Esophagus mucosa (tissue), 1 donor: ENCODE measurements around the gene GRIP1. TPM values are rescaled to one million over a fixed set of nuclear protein-coding genes. Genes with fewer than 3 reads are reported as not detected.
A peak's percentile ranks its signal among the peaks of the same experiment; 100 is the strongest.

ENCODE experiments used
- ATAC-seq: fragments of 200-7000 bp; cut with Tn5 transposase; one replicate; pipeline ENCODE4 v1.9.1; 2020
- total RNA-seq: library from RNA; stranded (reverse); gene quantifications from one replicate; pipeline ENCODE4 v1.2.4, GENCODE V29; 2023
- donor health status: DM: yes; HTN: yes; CAD: no.

The GRIP1 gene
- total RNA-seq, 1 donor from 2014 or later, result 20.1 TPM

DNA sequence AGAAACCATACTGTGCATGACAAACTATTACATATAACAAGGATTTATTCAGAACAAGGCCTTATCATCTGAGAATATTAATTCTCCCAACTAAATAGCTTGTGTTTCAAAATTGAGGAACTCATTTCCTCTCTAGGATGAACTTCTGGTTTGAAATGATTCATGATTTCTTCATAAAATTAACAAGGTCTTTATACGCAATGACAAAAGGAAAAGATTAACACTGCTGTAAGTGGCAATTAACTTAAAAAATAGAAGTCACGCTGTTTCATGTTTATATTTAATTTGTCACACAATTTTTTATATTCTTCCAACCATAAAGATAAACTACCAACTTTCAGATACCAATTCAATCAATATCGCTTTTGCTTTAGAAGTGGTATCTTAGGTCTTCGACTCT, 80.8 kb downstream of the GRIP1 start:
- no peak for ATAC-seq

DNA sequence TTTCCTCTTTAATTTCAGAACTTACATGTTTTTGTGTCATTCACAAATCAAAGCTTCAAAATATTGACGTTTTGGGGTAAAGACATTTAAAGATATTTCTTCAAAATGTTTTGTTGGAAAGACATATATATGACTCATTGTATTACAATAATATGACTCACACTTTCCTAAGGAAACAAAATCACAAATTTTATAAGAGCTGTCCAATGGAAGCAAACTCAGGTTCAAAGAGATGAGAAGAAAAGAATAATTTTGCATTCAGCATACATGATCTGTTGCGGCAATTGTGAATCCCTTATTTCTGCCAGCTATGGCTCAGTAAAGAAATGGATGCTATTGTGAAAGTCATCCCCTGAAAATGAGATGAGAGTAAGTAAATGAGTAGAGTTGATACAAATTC, 82.7 kb downstream of the GRIP1 start:
- peak; percentile 55 for ATAC-seq

DNA sequence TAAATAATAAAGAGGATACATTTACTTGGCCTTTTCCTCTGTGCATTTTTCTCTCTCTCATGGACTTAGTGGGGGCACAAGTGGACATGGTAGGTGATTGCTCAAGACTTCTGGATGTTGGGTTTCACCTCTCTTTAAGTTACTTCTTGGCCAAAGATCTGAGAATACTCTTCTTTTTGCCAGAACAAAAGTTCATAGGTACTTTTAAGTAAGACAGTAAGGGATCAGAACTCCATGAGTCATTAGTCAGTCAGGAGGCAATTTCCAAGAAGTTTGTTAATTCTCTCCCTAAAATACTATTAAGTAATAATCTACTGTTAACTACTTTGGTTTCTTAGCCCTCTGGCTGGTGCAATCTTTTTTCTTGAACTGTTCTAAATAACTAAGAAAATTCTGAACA, 84.2 kb downstream of the GRIP1 start:
- ATAC-seq, result peak; percentile 32

DNA sequence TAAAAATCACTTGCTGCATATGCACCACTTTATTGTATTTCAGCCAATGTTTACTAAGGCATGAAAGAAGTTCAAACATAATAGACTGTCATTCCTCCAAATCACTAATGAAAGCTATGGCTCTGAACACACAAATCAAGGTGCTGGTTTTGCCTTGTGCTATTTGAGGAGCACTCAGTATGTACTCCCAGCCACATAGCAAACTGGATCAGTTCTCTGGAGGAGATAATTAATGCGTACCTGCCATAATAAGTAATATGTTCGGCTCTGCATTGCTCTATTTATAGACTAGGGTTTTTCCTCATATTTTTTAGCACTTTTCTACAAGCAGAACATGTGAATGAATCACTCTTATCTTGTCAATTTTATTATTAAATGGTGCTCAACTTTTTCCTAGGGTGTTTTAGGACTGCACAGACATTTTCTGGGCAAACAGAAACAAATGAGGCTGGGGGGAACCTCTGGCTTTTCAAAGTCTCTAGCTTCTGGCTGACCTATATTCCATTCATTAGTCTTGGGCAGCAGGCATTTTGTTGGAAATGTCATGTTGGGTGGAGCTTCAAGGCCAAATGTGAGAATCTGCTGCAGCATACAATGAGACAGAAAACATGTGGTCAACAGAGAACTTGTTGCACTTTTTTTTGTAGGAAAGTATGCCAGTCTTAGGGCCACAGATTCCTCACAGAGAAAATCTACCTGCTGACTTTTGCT, 88.4 kb downstream of the GRIP1 start:
- ATAC-seq, result no peak

DNA sequence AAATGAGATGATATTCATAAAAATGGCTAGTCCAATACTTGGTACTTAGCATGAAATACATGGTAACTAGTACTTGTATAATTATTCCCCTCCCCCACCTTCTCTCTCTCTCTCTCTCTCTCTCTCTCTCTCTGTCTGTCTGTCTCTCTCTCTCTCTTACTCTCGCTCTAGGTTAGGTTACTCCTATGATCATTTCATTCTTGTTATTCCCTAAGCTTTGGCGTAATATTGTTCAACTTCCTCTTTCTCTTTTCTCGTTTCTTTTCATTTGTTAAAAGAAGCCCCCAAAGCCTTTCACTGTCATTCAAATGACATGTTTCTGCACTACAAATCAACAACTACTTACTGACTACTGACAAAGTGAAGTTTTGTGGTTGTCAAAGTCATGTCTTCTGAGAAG, 89.8 kb downstream of the GRIP1 start:
- no peak for ATAC-seq

DNA sequence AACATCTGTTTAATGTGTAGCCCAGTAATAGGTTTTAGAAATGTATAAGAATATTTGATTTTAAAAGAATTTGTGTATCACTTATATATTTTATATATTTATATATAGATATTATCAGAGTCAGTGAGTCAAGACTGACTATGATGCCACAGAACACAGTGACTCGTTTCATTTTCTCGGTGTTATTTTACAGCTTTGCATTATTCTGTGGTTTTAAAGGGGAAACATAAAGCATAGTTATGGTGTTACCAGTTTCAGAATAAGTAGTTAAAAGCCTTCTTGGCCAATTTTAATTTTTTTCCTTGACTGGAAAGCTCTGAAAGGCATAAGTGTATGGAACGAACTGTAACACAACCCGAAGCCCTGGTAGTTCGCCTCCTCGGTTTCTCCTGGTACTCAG, 91.0 kb downstream of the GRIP1 start:
- ATAC-seq, result no peak

DNA sequence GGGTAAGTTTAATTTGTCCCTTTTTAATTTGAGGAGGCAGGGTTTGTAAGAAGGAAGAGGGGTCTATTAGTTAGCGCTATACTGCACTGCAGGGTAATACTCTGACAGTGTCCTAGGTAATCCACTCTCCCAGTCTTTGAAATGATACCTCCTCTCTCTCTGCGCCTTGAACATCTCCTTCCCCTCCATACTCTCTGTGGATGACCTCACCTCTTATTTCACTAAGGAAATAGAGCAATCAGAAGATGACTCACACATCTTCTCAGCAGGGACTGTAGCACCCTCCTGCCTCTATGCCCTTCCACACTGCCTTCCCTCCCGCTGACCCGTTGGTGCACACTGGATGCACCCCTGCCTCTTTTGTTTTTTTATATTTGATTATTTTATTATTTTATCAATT, 94.2 kb downstream of the GRIP1 start:
- no peak for ATAC-seq

DNA sequence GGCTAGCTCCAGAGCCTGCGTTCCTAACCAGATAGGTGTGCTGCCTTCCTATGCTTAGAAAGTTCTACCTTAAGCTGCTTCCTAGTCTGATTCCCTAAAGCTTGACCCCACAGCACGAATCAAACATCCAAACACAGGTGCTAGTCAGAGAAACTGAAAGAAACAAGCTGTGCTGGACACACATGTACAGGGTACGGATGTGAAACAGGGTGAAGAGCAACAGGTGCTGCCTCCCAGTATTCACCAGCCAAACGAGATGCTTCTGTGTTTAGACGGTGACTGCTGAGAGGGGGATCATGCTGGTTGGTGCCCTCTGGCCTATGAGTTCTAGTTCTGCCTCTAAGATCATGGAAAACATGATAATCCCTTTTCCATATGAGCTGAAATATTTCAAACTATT, 105.3 kb downstream of the GRIP1 start:
- ATAC-seq, result no peak

DNA sequence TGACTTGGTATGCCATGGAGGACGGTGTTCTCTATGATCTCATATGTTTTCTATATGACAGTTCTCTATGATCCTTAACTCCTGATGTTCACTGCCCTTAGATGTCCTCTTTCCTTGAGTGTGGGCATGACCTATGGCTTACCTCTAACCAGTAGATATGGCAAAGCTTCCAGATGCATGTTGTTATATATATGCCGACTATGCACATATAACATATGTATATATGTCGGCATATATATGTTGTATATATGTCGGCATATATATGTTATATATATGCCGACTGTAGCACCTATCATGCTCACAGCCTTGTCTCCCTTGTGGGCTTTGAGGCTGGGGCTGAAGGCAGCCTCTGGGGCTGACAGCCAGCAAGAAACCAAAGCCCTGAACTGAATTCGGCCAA, 106.0 kb downstream of the GRIP1 start:
- ATAC-seq, result no peak

DNA sequence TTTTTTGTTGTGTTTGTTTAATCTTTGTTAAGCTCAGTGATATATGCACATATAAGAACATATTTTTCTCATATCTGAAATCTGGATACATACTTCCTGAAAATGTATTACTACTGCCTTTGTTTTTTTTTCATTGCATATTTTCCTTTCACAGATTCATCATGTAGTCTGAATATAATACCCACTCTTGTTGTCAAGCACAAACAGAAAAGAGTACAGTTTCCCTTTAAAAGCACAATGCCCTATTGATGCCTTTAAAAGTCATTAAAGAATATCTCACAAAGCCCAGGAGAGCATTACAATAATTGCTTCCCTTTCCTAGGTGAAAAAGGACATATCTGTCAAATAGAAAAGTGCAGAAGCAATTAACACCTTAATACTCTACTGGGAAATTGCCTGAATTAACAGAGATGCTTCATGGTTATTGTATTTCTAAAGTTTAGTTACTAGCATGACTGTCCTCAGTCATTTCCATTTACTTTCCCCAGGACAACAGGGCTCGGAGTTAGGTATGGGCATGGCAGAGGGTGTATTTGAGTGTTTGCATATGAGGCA, 107.4 kb downstream of the GRIP1 start:
- ATAC-seq, result no peak

DNA sequence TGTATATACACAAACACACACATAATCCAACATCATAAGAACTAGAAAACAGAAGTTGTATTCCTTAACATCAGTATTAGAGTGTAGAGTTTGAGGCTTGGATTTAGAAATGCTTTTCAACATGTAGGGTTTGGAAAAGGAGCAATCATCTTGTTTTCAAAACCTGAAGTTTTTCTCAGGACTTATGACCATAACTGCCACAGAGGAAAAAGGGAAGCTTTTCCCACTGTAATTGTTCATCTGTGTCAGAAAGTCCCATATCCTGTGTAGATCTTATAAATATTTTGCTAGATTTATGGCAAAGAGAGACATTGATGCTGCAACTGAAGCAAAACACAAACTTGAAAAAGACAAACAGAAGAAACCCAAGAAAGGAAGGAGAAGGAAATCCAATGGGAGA, 115.7 kb downstream of the GRIP1 start:
- no peak for ATAC-seq

DNA sequence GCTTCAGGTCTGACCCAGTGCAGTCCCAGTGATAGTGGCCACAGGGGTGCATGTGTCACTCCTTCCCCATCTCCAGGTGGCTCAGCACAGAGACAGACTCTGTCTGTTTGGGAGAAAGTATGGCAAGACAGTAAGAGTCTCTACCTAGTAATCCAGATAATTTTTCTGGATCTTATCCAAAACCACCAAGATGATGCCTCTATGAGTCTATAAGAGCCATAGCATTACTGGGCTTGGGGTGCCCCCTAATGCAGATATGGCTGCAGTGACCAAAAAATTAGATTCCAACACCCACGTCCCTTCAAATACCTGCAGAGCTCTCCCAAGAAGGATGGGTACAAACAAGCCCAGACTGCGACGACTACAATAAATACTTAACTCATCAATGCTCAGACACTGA, 123.8 kb downstream of the GRIP1 start:
- no peak for ATAC-seq

DNA sequence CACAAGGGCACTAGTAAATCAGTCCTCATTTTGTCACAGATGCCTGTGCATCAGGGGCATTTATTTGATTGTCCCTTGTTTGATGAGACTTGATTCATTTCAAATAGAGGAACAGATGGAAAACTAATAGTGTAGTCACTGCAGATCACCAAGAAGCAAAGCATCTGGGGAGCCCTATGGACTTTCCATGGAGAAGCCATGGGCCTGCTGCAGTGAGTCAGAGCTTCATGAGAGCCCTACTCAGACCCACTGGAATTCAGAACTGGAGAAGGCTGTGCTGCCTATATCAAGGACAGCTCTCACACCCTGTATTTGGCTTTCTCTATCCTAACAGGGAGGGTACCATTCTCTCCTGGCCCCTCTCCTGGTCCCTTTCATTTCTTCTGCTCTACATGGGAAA, 126.2 kb downstream of the GRIP1 start:
- no peak for ATAC-seq

DNA sequence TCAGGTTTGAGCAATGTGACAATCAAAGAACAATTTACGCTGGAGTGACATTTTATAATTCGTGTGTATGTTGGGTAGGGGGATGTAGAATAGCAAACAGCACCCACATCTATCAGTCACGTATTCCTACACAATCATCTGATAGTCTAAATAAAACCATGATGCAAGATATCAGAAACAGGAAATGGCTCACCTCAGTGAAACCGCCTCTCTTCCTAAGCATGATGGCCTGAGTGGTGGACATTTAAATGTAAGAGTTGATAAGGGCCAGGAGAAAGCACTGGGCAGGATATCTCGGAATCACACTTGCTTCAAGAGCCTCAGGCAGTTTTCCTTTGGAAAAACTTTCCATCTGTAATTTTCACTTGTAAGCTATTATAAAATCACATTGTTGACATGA, 128.2 kb downstream of the GRIP1 start:
- no peak for ATAC-seq

DNA sequence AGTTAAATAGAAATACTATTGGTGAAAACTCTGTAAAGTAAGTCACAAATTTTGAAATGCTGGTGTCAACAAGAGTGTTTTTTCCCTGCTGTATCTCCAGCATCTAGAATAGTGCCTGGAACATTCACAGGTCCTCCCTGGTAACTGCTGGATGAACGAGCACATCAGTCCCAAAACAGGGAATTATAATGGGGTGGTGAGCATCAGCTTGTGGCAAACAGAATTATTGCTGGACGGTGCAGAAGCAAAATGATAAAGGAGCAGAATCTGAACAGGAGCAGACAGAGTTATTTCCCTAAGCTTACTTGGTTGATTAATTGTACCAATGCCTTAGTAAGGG, 129.9 kb downstream of the GRIP1 start:
- no peak for ATAC-seq

DNA sequence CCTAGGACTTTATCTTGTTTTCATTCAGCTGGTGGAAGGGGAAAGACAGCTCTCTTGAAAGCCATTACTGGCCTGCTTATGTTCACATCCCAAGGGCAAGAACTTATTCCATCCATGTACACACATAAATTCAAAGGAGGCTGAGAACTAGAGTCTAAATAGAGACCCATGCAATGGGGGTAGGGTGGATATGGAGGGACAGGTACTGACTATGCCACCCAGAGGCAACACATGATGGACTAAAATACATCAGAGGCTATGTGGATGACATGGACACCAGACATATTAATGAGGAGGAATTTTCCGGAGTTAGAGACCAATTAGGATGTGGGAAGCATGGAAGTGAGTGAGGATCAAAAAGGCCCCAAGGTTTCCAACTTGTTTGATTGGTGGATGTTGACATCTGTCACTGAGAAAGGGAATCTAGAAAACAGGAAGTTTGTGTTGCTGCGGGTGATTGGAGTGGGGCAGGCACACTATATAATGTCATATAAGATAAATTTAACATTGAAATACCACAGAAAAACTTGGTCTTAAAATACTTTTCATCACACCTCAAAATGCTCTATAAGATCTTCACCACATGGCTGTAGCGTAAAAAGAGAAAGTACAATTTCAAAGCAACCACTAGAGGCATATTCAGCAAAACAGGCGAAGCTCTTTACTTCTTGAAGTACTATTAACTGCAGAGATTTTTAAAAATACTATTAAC, 130.4 kb downstream of the GRIP1 start:
- no peak for ATAC-seq

DNA sequence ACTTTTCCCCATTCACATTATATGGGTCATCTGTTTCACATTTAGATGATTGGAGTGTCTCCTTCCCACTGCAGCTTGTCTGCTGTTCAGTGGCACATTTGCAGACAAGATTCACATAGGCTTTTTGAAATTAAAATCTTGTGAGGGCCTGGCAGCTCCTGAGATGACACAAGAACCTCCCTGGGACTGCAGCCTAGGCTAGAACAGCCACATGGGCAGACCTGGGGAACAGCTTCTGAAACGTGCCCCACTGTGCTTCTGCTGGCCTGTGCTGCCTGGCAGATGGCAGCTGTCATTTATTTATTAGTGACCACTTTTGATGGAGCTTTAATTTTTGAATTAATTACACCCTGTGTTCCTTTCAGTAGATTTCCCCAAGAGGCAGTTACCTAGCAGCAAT, 137.4 kb downstream of the GRIP1 start:
- no peak for ATAC-seq

DNA sequence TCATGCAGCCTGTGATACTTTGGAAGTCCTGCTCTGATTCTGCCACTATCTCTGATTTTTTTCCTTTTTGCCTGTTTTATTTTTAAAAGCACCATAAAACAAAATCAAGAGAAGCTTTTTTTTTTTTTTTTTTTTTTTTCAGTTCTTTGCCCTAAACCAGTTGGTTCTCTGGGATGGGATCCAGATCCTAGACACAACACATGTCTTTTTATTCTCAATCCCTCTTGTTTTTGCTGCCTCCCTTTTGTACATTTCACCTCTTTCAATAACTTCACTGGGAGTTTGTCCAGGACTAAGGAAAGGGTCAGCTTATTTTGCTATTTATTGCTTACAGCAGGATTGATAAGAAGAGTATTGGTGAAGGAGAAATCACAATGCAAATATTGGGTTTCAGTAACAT, 139.4 kb downstream of the GRIP1 start:
- ATAC-seq, result no peak

DNA sequence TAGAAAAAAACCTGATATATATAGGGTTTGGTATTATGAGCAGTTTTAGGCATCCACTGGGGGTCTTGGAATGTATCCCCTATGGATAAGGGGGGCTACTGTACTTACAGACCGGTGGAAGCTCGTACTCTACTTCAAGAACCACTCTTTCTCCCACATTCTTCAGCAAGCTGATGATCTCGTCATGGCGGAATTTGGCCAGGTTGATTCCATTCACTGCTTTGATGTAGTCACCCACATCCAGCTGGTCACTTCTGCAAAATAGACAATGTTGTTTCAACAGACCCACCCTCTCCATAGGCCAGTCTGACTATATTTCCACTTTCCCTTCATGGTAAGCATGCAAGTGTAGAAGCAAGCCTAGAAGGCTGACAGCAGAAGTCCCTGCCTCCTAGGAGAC, 139.9 kb downstream of the GRIP1 start:
- ATAC-seq, result no peak

DNA sequence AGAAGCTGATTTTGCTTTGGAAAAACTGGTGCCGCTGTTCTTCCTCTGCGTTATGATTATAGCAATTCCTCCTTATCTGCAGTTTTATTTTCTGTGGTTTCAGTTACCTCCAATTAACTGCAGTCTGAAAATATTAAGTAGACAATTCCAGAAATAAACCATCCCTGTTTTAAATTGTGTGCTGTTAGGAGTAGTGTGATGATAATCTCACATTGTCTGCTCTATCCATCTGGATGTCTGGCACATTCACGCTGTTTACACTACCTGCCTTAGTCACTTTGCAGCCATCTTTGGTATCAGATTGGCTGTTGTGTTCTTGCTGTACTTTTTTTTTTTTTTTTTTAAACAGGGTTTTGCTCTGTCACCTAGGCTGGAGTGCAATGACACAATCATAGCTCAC, 141.0 kb downstream of the GRIP1 start:
- ATAC-seq, result no peak

DNA sequence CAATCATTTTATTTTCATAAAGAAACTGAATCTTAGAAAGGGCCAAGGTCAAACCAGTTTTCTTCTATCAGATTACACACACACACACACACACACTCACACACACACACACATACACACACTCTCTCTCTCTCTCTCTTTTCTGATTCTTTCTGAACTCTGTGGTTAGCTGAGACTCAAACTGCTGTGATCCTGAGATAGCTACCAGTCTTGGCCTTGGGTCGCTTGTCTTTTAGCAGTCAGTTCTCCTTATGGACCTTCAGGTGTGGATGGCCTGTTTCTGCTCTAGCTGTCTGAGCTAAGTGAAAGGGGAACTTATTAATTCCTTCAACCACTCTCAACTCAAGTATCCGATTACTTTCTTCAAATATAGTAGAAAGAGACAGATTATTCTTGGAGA, 145.1 kb downstream of the GRIP1 start:
- ATAC-seq, result no peak

DNA sequence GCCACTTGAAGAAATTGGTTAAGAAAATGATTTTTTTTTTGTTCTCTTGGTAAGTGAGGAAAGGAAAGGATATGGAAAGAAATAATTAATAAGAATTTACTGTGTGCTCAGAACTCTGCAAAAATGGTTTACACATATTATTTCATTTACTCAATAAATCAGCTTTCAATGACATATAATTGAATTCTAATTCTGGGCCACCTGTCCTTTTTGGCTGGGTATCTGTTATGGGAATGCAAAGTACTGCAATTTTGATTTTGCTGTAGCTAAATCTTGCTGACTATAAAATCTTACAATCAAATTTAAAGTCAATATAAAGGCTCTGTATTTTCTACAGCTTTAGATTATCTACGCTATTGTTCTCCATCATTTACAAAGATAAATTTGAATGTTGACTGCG, 147.1 kb downstream of the GRIP1 start:
- no peak for ATAC-seq

DNA sequence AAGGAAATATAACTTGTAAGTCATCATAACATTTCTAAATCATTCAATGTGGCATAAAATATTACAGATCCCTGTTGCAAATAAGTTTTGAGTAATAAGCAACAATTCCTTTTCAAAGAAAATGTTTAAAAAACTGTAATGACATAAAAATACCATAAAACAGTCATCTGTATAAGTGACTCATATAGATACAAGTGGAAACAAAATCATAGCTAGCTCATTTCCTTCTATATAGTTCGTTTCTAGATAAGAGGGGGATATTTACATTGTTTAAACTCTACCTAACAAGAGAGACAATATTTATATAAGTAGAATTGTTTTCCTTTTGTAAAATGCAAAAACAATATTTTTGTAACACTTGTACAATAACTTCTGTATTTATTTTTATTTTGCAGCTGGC, 148.9 kb downstream of the GRIP1 start:
- no peak for ATAC-seq

DNA sequence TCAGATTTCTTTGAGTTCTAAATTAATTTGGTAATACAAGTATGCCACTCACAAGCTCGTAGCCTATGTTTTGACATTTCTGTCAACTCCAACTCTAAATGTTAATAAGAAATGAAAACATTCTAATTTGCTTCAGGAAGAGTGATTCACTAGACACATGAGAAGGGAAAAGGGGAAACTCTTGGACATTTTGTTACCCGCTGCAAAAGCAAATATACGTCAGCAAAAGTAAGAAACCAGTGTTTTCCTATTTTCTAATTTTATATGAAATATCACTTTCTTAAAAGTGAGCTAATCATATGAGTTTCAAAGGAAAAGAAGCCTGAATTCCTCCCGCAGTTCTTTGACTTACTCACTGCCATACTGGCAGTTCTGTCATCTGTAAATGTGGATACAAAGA, 162.3 kb downstream of the GRIP1 start:
- no peak for ATAC-seq

DNA sequence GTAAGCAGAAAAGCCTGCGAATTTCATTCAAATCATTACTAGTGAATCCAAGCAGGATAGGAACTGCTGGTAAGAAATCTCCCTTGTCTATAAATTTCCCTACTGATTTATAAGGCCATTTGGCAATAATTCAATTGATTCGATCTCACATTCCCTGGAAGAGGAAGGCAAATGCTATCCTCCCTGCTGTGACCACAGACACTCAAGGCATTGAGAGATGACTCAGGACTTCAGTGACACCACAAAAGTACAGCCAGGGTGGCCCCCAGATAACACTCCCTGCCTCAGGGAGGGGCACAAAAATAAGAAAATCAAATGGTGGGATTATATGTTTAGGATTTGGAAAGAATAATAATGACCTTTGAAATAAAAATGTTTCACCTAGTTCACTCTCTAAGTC, 162.7 kb downstream of the GRIP1 start:
- no peak for ATAC-seq
